Measurements from ENCODE around the gene SMIM32.

The SMIM32 gene

DNA sequence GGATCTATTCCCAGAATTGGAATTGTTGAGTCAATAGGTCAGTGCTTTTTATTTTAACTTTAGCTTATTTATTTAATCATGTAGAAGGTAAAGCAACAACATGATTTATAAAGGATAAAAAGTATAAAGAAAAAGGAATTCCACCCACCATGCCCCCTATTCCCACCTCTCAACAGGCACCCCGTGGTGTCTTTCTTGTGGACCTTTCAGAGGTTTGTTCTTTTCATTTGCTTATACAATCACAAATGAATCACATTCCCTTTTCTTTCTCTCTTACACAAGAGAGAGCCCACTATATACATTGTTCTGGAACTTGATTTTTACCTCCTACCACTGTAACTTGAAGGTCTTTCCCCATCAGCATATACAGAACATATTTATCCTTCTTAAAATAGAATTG is 37.2 kb upstream of the SMIM32 start:
- H3K4me3 ChIP-seq (ENCODE audit: low read length): no peak overlapping the region
- TF ChIP-seq, protein P1, sequence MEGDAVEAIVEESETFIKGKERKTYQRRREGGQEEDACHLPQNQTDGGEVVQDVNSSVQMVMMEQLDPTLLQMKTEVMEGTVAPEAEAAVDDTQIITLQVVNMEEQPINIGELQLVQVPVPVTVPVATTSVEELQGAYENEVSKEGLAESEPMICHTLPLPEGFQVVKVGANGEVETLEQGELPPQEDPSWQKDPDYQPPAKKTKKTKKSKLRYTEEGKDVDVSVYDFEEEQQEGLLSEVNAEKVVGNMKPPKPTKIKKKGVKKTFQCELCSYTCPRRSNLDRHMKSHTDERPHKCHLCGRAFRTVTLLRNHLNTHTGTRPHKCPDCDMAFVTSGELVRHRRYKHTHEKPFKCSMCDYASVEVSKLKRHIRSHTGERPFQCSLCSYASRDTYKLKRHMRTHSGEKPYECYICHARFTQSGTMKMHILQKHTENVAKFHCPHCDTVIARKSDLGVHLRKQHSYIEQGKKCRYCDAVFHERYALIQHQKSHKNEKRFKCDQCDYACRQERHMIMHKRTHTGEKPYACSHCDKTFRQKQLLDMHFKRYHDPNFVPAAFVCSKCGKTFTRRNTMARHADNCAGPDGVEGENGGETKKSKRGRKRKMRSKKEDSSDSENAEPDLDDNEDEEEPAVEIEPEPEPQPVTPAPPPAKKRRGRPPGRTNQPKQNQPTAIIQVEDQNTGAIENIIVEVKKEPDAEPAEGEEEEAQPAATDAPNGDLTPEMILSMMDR (conservative IDR thresholded peaks at IDR 0.05; ENCODE audit: low read length): no peak
- no peak for DNase-seq (ENCODE audit: low read depth)

DNA sequence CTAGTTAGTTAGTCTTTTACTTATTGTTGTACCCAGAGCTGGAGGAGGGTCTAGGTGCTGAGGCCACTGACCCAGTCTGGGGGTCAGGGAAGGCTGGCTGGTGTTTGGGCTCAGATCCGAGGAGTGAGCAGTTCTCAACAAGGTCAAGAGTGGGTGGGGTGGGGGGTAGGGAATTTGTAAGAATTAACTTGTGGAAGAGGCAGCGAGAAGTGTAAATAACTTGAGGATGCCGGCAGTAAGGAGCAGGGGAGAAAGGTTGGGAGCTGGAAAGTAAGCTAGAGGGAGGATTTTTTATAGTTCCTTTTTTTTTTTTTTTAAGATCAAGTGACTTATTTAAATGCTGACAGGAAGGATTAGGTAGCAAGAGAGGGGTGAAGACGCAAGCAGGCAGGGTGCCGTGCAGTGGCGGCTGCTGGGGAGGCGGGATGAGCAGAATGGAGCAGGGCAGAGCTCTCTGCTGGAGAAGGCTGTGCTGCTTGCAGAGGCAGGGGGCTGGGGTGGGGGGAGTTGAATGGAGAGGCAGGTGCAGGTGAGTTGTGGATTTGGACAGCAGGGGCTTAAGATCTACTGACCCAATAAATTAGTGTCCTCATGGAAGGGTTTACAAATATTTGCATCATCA is 35.3 kb upstream of the SMIM32 start:
- TF ChIP-seq, protein P1 (conservative IDR thresholded peaks at IDR 0.05; ENCODE audit: low read length): no peak
- no peak overlapping the region for H3K4me3 ChIP-seq (ENCODE audit: low read length)
- DNase-seq (ENCODE audit: low read depth): no peak

DNA sequence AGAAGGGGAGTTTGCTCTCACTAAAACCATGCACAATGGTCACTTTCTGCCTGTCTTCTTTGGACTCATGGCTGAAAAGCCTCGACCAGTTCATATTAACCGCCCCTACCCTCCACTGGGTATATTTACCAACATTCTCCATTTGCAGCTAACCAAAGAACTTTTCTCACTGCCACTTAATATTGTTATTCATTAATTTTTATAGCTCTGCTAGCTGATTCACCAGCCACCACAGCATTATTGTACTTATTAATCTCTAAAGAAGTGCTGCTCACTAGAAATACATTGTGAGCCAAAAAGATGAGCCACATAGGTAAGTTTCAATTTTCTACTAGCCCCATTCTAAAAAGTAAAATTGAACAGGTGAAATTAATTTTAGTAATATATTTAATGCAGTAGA is 33.4 kb upstream of the SMIM32 start:
- no peak overlapping the region for H3K4me3 ChIP-seq (ENCODE audit: low read length)
- DNase-seq (ENCODE audit: low read depth): no peak
- TF ChIP-seq, protein P1 (conservative IDR thresholded peaks at IDR 0.05; ENCODE audit: low read length): no peak

DNA sequence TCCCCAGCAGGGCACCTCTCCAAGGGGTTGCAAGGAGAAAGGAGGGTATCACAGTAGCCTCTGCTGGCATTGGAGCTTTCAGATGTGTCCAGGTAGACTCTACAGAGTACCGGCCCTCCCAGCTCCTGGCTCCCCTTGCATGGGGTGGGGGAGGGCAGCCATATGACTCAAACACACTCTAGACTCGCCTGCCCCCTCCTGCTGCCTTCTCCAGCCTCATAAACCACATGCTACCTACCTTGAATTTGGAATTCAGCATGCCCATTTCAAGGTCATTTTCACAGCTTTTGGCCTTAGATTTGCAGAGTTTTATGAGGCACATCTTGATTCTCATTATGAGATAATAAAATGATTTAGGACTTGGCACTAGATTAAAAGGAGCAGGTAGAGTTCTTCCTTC is 32.8 kb upstream of the SMIM32 start:
- DNase-seq (ENCODE audit: low read depth): no peak
- TF ChIP-seq, protein P1 (conservative IDR thresholded peaks at IDR 0.05; ENCODE audit: low read length): no peak
- H3K4me3 ChIP-seq (ENCODE audit: low read length): no peak overlapping the region

DNA sequence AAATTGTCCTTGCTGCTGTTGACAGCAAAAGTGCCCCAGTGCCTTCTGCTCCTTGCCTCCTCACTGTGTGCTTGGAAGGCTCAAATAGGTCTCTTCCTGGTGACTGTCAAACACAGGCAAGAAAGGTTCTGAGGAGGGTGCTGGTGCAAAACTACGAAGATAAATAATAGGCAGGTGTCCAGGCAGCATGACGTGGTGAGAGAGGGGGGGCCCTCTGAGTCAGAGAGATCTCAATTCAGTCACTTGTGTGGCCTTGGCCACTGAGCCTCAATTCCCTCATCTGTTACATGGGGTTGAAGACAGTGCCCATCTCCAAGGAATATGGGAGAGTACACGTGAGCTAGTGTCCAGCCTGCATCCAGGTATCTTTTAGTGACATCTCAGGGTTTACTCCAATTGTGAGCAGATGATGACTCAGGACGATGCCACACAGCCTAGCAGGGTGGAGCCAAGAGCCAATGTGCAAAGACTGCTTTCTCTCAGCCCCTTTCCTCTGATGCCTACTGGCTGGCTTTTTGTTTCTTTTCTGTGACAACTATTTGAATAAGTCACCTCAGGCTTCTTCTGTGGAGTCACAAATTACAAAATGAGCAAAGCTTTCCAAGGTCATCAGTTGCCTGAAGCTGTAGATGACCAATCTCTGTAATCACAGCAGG is 29.7 kb upstream of the SMIM32 start:
- TF ChIP-seq, protein P1 (conservative IDR thresholded peaks at IDR 0.05; ENCODE audit: low read length): no peak
- no peak overlapping the region for H3K4me3 ChIP-seq (ENCODE audit: low read length)
- no peak for DNase-seq (ENCODE audit: low read depth)

DNA sequence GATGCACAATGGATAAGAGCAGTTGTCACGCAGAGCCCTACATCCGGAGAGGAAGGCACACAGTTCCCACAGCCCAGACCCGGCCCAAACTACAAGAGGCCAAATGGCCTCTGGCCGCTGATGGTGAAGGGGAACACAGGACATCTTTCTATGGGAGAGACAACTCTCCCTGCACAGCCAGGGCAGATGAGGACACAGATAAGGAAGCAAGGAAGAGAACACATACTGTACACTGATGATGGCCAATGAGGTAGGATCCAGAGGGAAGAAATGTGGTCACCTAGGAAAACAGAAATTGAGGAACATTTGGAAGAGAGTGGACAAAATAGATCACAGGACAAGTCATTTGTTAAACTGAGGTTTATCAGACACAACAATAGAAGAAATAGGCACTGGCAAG is 28.4 kb upstream of the SMIM32 start:
- DNase-seq (ENCODE audit: low read depth): no peak
- no peak overlapping the region for H3K4me3 ChIP-seq (ENCODE audit: low read length)
- TF ChIP-seq, protein P1 (conservative IDR thresholded peaks at IDR 0.05; ENCODE audit: low read length): no peak

DNA sequence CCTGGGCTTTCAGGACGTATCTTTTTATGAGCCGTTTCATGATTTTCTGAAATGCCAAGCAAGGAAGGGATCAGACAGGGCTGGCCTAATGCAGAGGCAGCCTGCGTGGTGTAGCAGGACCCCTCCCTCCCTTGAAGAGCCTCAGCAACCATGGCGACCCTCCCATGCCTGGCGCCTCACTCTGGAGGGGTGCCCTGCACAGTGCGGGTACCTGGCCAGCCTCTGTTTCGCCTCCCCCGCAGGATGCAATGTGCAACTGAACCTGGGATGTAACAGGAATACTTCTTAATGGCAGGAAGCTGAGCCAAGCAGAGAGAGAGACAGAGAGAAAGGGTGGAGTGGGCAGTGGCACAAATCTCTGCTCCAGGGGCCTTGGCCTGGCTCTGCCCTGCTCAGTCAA is 23.3 kb upstream of the SMIM32 start:
- TF ChIP-seq, protein P1 (conservative IDR thresholded peaks at IDR 0.05; ENCODE audit: low read length): no peak
- H3K4me3 ChIP-seq (ENCODE audit: low read length): no peak overlapping the region
- DNase-seq (ENCODE audit: low read depth): no peak

Measured in AG10803 (cell line).